MM.1S (cell line): ENCODE measurements around the gene DDC.

Experiments used
- CTCF ChIP-seq: fragments of 300-600 bp; sonication (generic); IDR thresholded peaks from 2 replicates; pipeline ENCODE4 v1.5.1; 2016; ENCODE audit warnings: antibody characterized with exemption, low read length, mixed read lengths
- EZH2 ChIP-seq: fragments of 300-600 bp; sonication (generic); optimal IDR thresholded peaks from 2 replicates; pipeline ENCODE3; 2017; ENCODE audit warnings: low read depth, mild to moderate bottlenecking, antibody characterized with exemption, low read length, mixed read lengths
- EZH2phosphoT487 ChIP-seq: fragments of 300-600 bp; sonication (generic); IDR thresholded peaks from 2 replicates; pipeline ENCODE4 v1.6.1; 2018; ENCODE audit warnings: antibody characterized with exemption, low read length

- TF ChIP-seq CTCF (no peak), EZH2 (no peak), EZH2phosphoT487 (no peak)
Measured at GRCh38 chr7:50599385-50599784, 34.2 kb upstream of the DDC start.
